ENCODE measurements around the gene PEX14. TPM values are rescaled to one million over a fixed set of nuclear protein-coding genes. Genes with fewer than 3 reads are reported as not detected.
A peak's percentile ranks its signal among the peaks of the same experiment; 100 is the strongest.

Gene PEX14
- total RNA-seq, 1 experiment from 2014 or later: 36.0 TPM

DNA sequence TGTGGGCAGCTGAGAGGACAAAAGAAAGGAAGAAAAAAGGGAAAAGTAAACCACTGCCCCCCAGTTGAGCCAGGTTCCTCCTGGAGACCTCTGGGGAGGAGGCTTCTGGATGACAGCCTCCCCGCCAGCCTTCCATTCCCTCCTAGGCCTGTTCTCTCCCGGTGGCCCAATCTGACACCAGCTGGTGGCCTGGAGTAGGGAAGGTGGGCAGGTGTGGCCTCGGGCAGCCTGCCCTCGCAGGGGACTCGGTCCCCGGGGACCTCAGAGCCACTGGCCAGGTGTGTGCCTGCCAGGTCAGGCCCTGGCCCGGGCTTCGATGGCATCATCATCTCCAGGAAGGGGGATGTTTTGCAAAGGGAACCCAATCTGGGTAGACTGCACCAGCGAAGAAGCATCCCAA lies 162.7 kb downstream of the PEX14 start:
- no peak overlapping the region for H3K27ac ChIP-seq (ENCODE audit: low read length)
- DNase-seq (ENCODE audit: low read depth, low spot score): no peak
- in situ Hi-C loops (cut with HindIII; ENCODE audit: low pct_unique_long_range_greater_than_20kb, low sequenced_read_pairs): no loop called here
- TF ChIP-seq TCF7L2 (IDR thresholded peaks at IDR 0.05; ENCODE audit: low read depth, low read length) (no peak), SIN3A (IDR thresholded peaks at IDR 0.05; ENCODE audit: borderline replicate concordance, insufficient read depth, low read depth, low read length) (no peak), POLR2AphosphoS5 (IDR thresholded peaks at IDR 0.05; ENCODE audit: low read depth, low read length) (no peak)
- TF ChIP-seq, protein P1, sequence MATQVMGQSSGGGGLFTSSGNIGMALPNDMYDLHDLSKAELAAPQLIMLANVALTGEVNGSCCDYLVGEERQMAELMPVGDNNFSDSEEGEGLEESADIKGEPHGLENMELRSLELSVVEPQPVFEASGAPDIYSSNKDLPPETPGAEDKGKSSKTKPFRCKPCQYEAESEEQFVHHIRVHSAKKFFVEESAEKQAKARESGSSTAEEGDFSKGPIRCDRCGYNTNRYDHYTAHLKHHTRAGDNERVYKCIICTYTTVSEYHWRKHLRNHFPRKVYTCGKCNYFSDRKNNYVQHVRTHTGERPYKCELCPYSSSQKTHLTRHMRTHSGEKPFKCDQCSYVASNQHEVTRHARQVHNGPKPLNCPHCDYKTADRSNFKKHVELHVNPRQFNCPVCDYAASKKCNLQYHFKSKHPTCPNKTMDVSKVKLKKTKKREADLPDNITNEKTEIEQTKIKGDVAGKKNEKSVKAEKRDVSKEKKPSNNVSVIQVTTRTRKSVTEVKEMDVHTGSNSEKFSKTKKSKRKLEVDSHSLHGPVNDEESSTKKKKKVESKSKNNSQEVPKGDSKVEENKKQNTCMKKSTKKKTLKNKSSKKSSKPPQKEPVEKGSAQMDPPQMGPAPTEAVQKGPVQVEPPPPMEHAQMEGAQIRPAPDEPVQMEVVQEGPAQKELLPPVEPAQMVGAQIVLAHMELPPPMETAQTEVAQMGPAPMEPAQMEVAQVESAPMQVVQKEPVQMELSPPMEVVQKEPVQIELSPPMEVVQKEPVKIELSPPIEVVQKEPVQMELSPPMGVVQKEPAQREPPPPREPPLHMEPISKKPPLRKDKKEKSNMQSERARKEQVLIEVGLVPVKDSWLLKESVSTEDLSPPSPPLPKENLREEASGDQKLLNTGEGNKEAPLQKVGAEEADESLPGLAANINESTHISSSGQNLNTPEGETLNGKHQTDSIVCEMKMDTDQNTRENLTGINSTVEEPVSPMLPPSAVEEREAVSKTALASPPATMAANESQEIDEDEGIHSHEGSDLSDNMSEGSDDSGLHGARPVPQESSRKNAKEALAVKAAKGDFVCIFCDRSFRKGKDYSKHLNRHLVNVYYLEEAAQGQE (IDR thresholded peaks at IDR 0.05; ENCODE audit: insufficient read depth in 1 of 2, low read depth in 2 of 2, low read length in 1 of 2): no peak
- TF ChIP-seq, protein P2, sequence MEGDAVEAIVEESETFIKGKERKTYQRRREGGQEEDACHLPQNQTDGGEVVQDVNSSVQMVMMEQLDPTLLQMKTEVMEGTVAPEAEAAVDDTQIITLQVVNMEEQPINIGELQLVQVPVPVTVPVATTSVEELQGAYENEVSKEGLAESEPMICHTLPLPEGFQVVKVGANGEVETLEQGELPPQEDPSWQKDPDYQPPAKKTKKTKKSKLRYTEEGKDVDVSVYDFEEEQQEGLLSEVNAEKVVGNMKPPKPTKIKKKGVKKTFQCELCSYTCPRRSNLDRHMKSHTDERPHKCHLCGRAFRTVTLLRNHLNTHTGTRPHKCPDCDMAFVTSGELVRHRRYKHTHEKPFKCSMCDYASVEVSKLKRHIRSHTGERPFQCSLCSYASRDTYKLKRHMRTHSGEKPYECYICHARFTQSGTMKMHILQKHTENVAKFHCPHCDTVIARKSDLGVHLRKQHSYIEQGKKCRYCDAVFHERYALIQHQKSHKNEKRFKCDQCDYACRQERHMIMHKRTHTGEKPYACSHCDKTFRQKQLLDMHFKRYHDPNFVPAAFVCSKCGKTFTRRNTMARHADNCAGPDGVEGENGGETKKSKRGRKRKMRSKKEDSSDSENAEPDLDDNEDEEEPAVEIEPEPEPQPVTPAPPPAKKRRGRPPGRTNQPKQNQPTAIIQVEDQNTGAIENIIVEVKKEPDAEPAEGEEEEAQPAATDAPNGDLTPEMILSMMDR (IDR thresholded peaks at IDR 0.05): no peak
- ATAC-seq: no peak
- H3K4me3 ChIP-seq (ENCODE audit: low read depth in 2 of 2, low read length in 2 of 2): no peak overlapping the region
- CTCF ChIA-PET: interaction anchor here (0.7 kb wide), 2 partner anchors 144 to 1009 kb away, joined by 3 to 6 read pairs; no protein-coding TSS in a partner anchor
- H3K27me3 ChIP-seq (ENCODE audit: control insufficient read depth, insufficient read depth, low read length): no peaks in the 10 kb centered on the region
- POLR2A ChIA-PET: interaction anchor here (0.6 kb wide), 2 partner anchors 109 to 338 kb away, joined by 3 to 13 read pairs; no protein-coding TSS in a partner anchor
- BruUV-seq (replicated peaks): TSS peak; percentile 78
- no peaks in the 10 kb centered on the region for H3K36me3 ChIP-seq (ENCODE audit: control insufficient read depth, insufficient read depth, low read length)
- H3K9me3 ChIP-seq (ENCODE audit: control insufficient read depth, insufficient read depth, low read depth, low read length): no peaks in the 10 kb centered on the region
- peaks cover 11% of the 10 kb centered on the region for H3K4me1 ChIP-seq (ENCODE audit: control insufficient read depth, insufficient read depth, low read length)
- intact Hi-C loops (cut with micrococcal nuclease; ENCODE audit: unreplicated experiment): no loop called here

DNA sequence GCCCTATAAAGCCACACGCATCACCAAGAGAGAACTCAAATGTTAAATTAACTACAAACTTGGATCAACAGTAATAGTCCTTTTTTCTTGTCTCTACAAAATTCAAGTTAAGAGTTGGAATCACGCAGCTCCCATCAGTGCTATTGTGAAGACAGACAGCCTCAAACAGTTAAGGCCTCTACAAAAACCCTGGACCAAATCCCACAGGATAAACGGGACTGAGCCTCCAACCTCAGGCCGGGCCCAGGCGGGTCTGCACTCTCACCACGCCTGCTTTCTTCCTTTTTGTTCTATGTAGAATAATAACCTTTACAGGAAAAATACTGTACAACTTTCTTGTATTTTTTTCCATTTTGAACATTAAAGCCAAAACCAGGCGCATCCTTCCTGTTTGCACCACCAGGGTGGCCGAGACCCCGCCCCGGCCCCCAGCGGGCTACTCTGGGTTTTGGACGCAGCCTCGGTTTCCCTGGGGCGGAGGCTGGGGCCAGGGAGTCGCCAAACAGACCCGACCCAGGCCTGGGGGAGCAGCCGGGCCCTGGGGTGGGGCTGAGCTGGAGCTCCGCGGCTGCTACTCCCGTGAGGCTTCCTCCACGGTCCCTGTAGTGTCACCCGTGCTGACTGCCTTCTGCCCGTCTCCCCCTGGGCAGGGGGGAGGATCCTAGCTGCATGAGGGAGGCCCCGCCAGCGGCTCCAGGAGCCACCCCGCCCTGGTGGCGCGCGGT lies 163.2 kb downstream of the PEX14 start:
- no peaks in the 10 kb centered on the region for H3K36me3 ChIP-seq (ENCODE audit: control insufficient read depth, insufficient read depth, low read length)
- DNase-seq (ENCODE audit: low read depth, low spot score) (no peak), ATAC-seq (no peak)
- no TSS peak for BruUV-seq (replicated peaks)
- TF ChIP-seq, protein P2 (IDR thresholded peaks at IDR 0.05): no peak
- no peak for TF ChIP-seq SIN3A (IDR thresholded peaks at IDR 0.05; ENCODE audit: borderline replicate concordance, insufficient read depth, low read depth, low read length)
- no peak for TF ChIP-seq TCF7L2 (IDR thresholded peaks at IDR 0.05; ENCODE audit: low read depth, low read length)
- TF ChIP-seq POLR2AphosphoS5 (IDR thresholded peaks at IDR 0.05; ENCODE audit: low read depth, low read length): no peak
- TF ChIP-seq, protein P1 (IDR thresholded peaks at IDR 0.05; ENCODE audit: insufficient read depth in 1 of 2, low read depth in 2 of 2, low read length in 1 of 2): no peak
- ChIA-PET POLR2A (interaction anchor here (0.6 kb wide), 1 partner anchor 337 kb away, joined by 13 read pairs; no protein-coding TSS in a partner anchor), CTCF (interaction anchor here (0.7 kb wide), 2 partner anchors 145 to 1010 kb away, joined by 3 to 6 read pairs; no protein-coding TSS in a partner anchor)
- H3K9me3 ChIP-seq (ENCODE audit: control insufficient read depth, insufficient read depth, low read depth, low read length): no peaks in the 10 kb centered on the region
- in situ Hi-C loops (cut with HindIII; ENCODE audit: low pct_unique_long_range_greater_than_20kb, low sequenced_read_pairs): no loop called here
- no peaks in the 10 kb centered on the region for H3K27me3 ChIP-seq (ENCODE audit: control insufficient read depth, insufficient read depth, low read length)
- intact Hi-C loops (cut with micrococcal nuclease; ENCODE audit: unreplicated experiment): no loop called here
- no peak overlapping the region for H3K27ac ChIP-seq (ENCODE audit: low read length)
- no peak overlapping the region for H3K4me3 ChIP-seq (ENCODE audit: low read depth in 2 of 2, low read length in 2 of 2)
- H3K4me1 ChIP-seq (ENCODE audit: control insufficient read depth, insufficient read depth, low read length): peaks cover 11% of the 10 kb centered on the region

All from Panc1 (cell line).